Endothelial cell of umbilical vein (primary cell): ENCODE measurements around the gene ADGRL3. TPM values are rescaled to one million over a fixed set of nuclear protein-coding genes. Genes with fewer than 3 reads are reported as not detected.

Experiments
- BruUV-seq: library from RNA; stranded (reverse); fragments of 400-500 nt; replicated peaks from 2 replicates; lab custom pipeline; 2021; lab: Mats Ljungman, UMichigan
- CTCF ChIA-PET: fragments of 300-600, 350-600 bp; sonication (Branson Sonifier 250); formaldehyde crosslinking; loops from one replicate; lab custom pipeline; 2021; ENCODE audit warnings: antibody characterized with exemption, inconsistent platforms; lab: Charles Lee
- POLR2A ChIA-PET: fragments of 300-600, 350-600 bp; sonication (Branson Sonifier 250); formaldehyde crosslinking; loops from one replicate; lab custom pipeline; 2021; ENCODE audit warnings: antibody characterized with exemption, inconsistent platforms; lab: Charles Lee
- DNase-seq: peaks from one replicate; pipeline ENCODE4 v3.0.0-alpha.2; 2011; ENCODE audit warnings: low read depth, low spot score
- FAIRE-seq: peaks from 2 replicates; lab custom pipeline; 2011; peaks lifted over from hg19 to GRCh38; lab: Jason Lieb, UNC
- H2AFZ ChIP-seq: 2 replicates; pipeline ENCODE4 v1.6.0; 2012; ENCODE audit warnings: low read depth, low read length, control low read depth, inconsistent platforms
- H3K27ac ChIP-seq: 2 replicates; pipeline ENCODE4 v1.5.1; 2011; ENCODE audit warnings: low read depth, mild to moderate bottlenecking, control low read depth, low read length, moderate library complexity; ENCODE audit not compliant: insufficient read depth
- H3K27me3 ChIP-seq, 2 experiments: 2 replicates each; pipeline versions ENCODE4 v1.6.0 to v1.6.1; 2011; ENCODE audit warnings: low read length in 2 of 2, mixed read lengths in 1 of 2; ENCODE audit not compliant: control insufficient read depth in 2 of 2, insufficient read depth in 2 of 2
- H3K36me3 ChIP-seq, 2 experiments: 2 replicates in 1 of 2; 3 replicates in 1 of 2; pipeline ENCODE4 v1.5.1; 2011; ENCODE audit warnings: low read length in 2 of 2, mild to moderate bottlenecking in 1 of 2, moderate library complexity in 1 of 2; ENCODE audit not compliant: control insufficient read depth in 2 of 2, insufficient read depth in 2 of 2; ENCODE audit errors: extremely low read depth in 1 of 2
- H3K4me1 ChIP-seq: 3 replicates; pipeline ENCODE4 v1.5.1; 2011; ENCODE audit warnings: mild to moderate bottlenecking, low read length; ENCODE audit not compliant: control insufficient read depth, insufficient read depth; ENCODE audit errors: extremely low read depth
- H3K4me2 ChIP-seq: 2 replicates; pipeline ENCODE4 v1.6.1; 2011; ENCODE audit warnings: low read length, control low read depth, mixed read lengths; ENCODE audit not compliant: insufficient read depth
- H3K4me3 ChIP-seq, 3 experiments: fragments of 200-600 bp in 1 of 3; sonication (generic), shearing (Covaris generic) in 1 of 3; replicated peaks in 1 of 3; 2 replicates each; pipeline ENCODE4 v1.5.1; 2011 to 2016; ENCODE audit warnings: control low read depth in 3 of 3, low read length in 3 of 3, mild to moderate bottlenecking in 2 of 3, inconsistent platforms in 1 of 3, low read depth in 1 of 3, moderate library complexity in 1 of 3; ENCODE audit not compliant: insufficient read depth in 1 of 3
- H3K79me2 ChIP-seq: 2 replicates; pipeline ENCODE4 v1.6.0; 2012; ENCODE audit warnings: low read length, inconsistent platforms; ENCODE audit not compliant: control insufficient read depth, insufficient read depth
- H3K9ac ChIP-seq: replicated peaks from 2 replicates; pipeline ENCODE3; 2011; ENCODE audit warnings: low read length, control low read depth; ENCODE audit not compliant: insufficient read depth; ENCODE audit errors: extremely low read depth
- H3K9me1 ChIP-seq: replicated peaks from 3 replicates; pipeline ENCODE4 v1.6.0; 2011; ENCODE audit warnings: mild to moderate bottlenecking, low read length; ENCODE audit not compliant: control insufficient read depth, insufficient read depth; ENCODE audit errors: extremely low read depth
- H3K9me3 ChIP-seq: replicated peaks from 2 replicates; pipeline ENCODE4 v1.5.1; 2012; ENCODE audit warnings: low read length, inconsistent platforms; ENCODE audit not compliant: control insufficient read depth, insufficient read depth
- H4K20me1 ChIP-seq: replicated peaks from 2 replicates; pipeline ENCODE3; 2011; ENCODE audit warnings: mild to moderate bottlenecking, low read length; ENCODE audit not compliant: control insufficient read depth, insufficient read depth; ENCODE audit errors: extremely low read depth
- EZH2 ChIP-seq: IDR thresholded peaks from 2 replicates; pipeline ENCODE4 v1.6.1; 2012; ENCODE audit warnings: borderline replicate concordance, low read depth, mild to moderate bottlenecking, moderate library complexity, low read length, inconsistent platforms; ENCODE audit not compliant: severe bottlenecking
- FOS ChIP-seq: IDR thresholded peaks from 2 replicates; pipeline ENCODE4 v1.6.1; 2011; ENCODE audit warnings: mild to moderate bottlenecking, low read length, moderate library complexity, borderline replicate concordance; ENCODE audit not compliant: insufficient read depth
- GATA2 ChIP-seq: IDR thresholded peaks from 2 replicates; pipeline ENCODE4 v1.7.0; 2011; ENCODE audit warnings: low read depth, mild to moderate bottlenecking, moderate library complexity, mixed read lengths, low read length; ENCODE audit not compliant: insufficient read length, insufficient read depth
- JUN ChIP-seq: IDR thresholded peaks from 2 replicates; pipeline ENCODE4 v1.6.1; 2011; ENCODE audit warnings: borderline replicate concordance, low read depth; ENCODE audit not compliant: insufficient read length, insufficient read depth
- MAX ChIP-seq: IDR thresholded peaks from 2 replicates; pipeline ENCODE4 v1.6.1; 2011; ENCODE audit not compliant: insufficient read depth, insufficient read length
- MYC ChIP-seq: IDR thresholded peaks from one replicate; pipeline ENCODE4 v1.6.1; 2011; ENCODE audit warnings: mild to moderate bottlenecking, low read depth, low read length
- POLR2A ChIP-seq: IDR thresholded peaks from 2 replicates; pipeline ENCODE4 v1.6.1; 2012; ENCODE audit warnings: low read depth, mild to moderate bottlenecking, control low read depth, low read length
- POLR2AphosphoS5 ChIP-seq: IDR thresholded peaks from 2 replicates; pipeline ENCODE4 v1.6.1; 2012; ENCODE audit warnings: low read depth, mild to moderate bottlenecking, control low read depth, low read length, moderate library complexity; ENCODE audit not compliant: insufficient read depth
- dilution Hi-C: fragments of 300-500 bp; cut with MboI; formaldehyde crosslinking; loops from one replicate; pipeline ENCODE4 v1.15.0; 2019; ENCODE audit warnings: low sequenced_read_pairs; ENCODE audit not compliant: extremely low pct_ligation_motif_present
- intact Hi-C: fragments of 100-400 bp; cut with micrococcal nuclease; formaldehyde crosslinking; loops from one replicate; pipeline ENCODE4 v1.10.0; 2022
- polyA plus RNA-seq, 4 experiments: library from polyadenylated mRNA; depleted of rRNA in 3 of 4; stranded (reverse) in 3 of 4; unstranded in 1 of 4; fragments of >200 nt; gene quantifications; 2 replicates each; pipeline versions ENCODE4 v1.2.1 to v1.2.3, GENCODE V29; 2011 to 2012; ENCODE audit warnings: missing spikeins in 1 of 4
- total RNA-seq: library from RNA; stranded (reverse); gene quantifications from 2 replicates; pipeline ENCODE4 v1.2.3, GENCODE V29; 2021
- TF ChIP-seq, protein P1 (sequence below), 2 donors: IDR thresholded peaks; 1 replicate in 1 of 2; 2 replicates in 1 of 2; pipeline ENCODE4 v1.5.1; 2011; ENCODE audit warnings: low read length in 2 of 2, mild to moderate bottlenecking in 2 of 2, moderate library complexity in 2 of 2, control low read depth in 1 of 2, inconsistent platforms in 1 of 2, low read depth in 1 of 2; ENCODE audit not compliant: insufficient read depth in 1 of 2; ENCODE audit errors: extremely low read depth in 1 of 2

The ADGRL3 gene
- total and polyA plus RNA-seq, 2 donors (not counting 3 experiments of a cell fraction or from before 2014, with no cell fraction given): not detected

DNA sequence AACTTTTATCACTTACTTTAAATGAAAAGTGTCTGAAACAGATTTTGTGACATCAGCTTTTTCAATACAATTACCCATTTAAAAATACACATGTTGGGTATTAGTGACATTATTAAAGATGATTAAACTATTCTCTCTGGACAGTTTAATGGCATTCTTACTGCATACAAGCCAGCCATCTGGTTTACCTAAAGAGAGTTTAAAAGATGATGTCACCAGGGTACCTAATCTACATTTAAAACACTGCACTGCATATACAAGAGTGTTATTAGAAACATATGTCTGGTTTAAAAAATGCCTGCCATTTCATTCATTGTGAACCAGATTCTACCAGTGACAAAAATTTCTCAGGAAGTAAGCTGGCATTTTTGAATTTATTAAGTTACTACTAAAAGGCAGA is 919.1 kb downstream of the ADGRL3 start:
- no peak overlapping the region for H3K4me3 ChIP-seq
- ChIA-PET POLR2A (no interaction called here), CTCF (no interaction called here)
- H3K79me2 ChIP-seq: no peaks in the 10 kb centered on the region
- no peaks in the 10 kb centered on the region for H3K9me3 ChIP-seq
- DNase-seq (no peak), FAIRE-seq (no peak)
- no peaks in the 10 kb centered on the region for H3K36me3 ChIP-seq
- H3K27me3 ChIP-seq: no peaks in the 10 kb centered on the region
- no peaks in the 10 kb centered on the region for H3K9me1 ChIP-seq
- no peaks in the 10 kb centered on the region for H3K4me1 ChIP-seq
- no peak for TF ChIP-seq MYC
- no peak overlapping the region for H3K4me2 ChIP-seq
- H3K9ac ChIP-seq: no peak overlapping the region
- no TSS peak for BruUV-seq
- no peaks in the 10 kb centered on the region for H4K20me1 ChIP-seq
- no peak overlapping the region for H2AFZ ChIP-seq
- intact Hi-C loops (no loop called here), dilution Hi-C loops (no loop called here)
- no peak overlapping the region for H3K27ac ChIP-seq

GRCh38 chr4:62126064-62126732 is 926.1 kb downstream of the ADGRL3 start:
- H4K20me1 ChIP-seq: no peaks in the 10 kb centered on the region
- no peak overlapping the region for H3K4me2 ChIP-seq
- POLR2A ChIA-PET: no interaction called here
- H3K9me1 ChIP-seq: no peaks in the 10 kb centered on the region
- no peak for DNase-seq
- H3K9ac ChIP-seq: no peak overlapping the region
- H3K79me2 ChIP-seq: no peaks in the 10 kb centered on the region
- H3K27ac ChIP-seq: no peak overlapping the region
- H3K27me3 ChIP-seq: no peaks in the 10 kb centered on the region
- intact Hi-C loops (no loop called here), dilution Hi-C loops (no loop called here)
- H3K9me3 ChIP-seq: peaks cover 2% of the 10 kb centered on the region
- CTCF ChIA-PET: no interaction called here
- TF ChIP-seq, protein P1, sequence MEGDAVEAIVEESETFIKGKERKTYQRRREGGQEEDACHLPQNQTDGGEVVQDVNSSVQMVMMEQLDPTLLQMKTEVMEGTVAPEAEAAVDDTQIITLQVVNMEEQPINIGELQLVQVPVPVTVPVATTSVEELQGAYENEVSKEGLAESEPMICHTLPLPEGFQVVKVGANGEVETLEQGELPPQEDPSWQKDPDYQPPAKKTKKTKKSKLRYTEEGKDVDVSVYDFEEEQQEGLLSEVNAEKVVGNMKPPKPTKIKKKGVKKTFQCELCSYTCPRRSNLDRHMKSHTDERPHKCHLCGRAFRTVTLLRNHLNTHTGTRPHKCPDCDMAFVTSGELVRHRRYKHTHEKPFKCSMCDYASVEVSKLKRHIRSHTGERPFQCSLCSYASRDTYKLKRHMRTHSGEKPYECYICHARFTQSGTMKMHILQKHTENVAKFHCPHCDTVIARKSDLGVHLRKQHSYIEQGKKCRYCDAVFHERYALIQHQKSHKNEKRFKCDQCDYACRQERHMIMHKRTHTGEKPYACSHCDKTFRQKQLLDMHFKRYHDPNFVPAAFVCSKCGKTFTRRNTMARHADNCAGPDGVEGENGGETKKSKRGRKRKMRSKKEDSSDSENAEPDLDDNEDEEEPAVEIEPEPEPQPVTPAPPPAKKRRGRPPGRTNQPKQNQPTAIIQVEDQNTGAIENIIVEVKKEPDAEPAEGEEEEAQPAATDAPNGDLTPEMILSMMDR (IDR thresholded peaks at IDR 0.05; ENCODE audit: extremely low read depth in 1 of 2, insufficient read depth in 1 of 2, low read depth in 1 of 2, low read length in 2 of 2): no peak
- TF ChIP-seq MYC (no peak), EZH2 (no peak), MAX (no peak), POLR2A (no peak), FOS (no peak), POLR2AphosphoS5 (no peak), JUN (no peak), GATA2 (no peak)
- no peaks in the 10 kb centered on the region for H3K36me3 ChIP-seq
- FAIRE-seq: no peak
- no TSS peak for BruUV-seq
- H3K4me3 ChIP-seq: no peak overlapping the region
- no peaks in the 10 kb centered on the region for H3K4me1 ChIP-seq
- H2AFZ ChIP-seq: no peak overlapping the region
